Stimulated activated naive B cell treated with anti-CD40 and anti-IgM and Interleukin-4, amounts not matched to agents 10 μg/mL and 1 μg/mL and 100 μg/mL, for 72 hours (primary cell): ENCODE results near the gene HIGD1C.
"Not testable (repeated sequence)": the region's sequence is repeated elsewhere in the genome, so short reads cannot be mapped to it uniquely, and the experiment has no call there.

Experiments
- ATAC-seq, 2 donors: fragments of 150-1000 bp; cut with Tn5 transposase; replicated peaks; 2 replicates each; pipeline ENCODE4 v1.10.0; 2021; ENCODE audit warnings: moderate library complexity in 1 of 2
- DNase-seq: peaks from one replicate; pipeline ENCODE4 v3.0.0; 2021
- H3K27ac Mint-ChIP-seq: one replicate; pipeline ENCODE4 v1.8.0; 2022; ENCODE audit warnings: mild to moderate bottlenecking, mixed read lengths
- H3K27me3 Mint-ChIP-seq, 2 donors: one replicate each; pipeline ENCODE4 v1.8.0; 2022; ENCODE audit warnings: mixed read lengths in 2 of 2
- H3K36me3 Mint-ChIP-seq, 2 donors: one replicate each; pipeline ENCODE4 v1.8.0; 2022; ENCODE audit warnings: mixed read lengths in 2 of 2, mild to moderate bottlenecking in 1 of 2
- H3K4me1 Mint-ChIP-seq, 2 donors: one replicate each; pipeline ENCODE4 v1.8.0; 2022; ENCODE audit warnings: mixed read lengths in 2 of 2, mild to moderate bottlenecking in 1 of 2
- H3K4me3 Mint-ChIP-seq, 2 donors: one replicate each; pipeline ENCODE4 v1.8.0; 2022; ENCODE audit warnings: mild to moderate bottlenecking in 2 of 2, mixed read lengths in 2 of 2, moderate library complexity in 1 of 2
- H3K9me3 Mint-ChIP-seq, 2 donors: one replicate each; pipeline ENCODE4 v1.8.0; 2022; ENCODE audit warnings: mixed read lengths in 2 of 2, mild to moderate bottlenecking in 1 of 2

HIGD1C gene

DNA sequence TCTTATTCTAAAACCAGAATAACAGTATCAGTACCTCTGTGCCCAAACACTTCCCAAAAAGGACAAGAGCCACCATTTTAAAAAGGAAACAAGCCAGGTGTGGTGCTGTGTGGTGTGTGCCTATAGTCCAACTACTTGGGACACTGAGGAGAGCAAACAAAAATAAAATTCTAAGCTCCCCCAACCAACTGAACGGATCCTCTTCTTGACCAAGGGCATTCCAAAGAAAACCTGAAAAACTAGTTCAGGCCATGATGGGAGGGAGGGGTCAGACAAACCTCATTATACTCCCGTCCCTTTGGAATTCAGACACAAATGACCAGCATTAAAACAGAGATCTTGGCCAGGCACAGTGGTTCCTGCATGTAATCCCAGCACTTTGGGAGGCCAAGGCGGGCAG, 53.3 kb downstream of the HIGD1C start:
- Mint-ChIP-seq H3K36me3 (peaks cover 28 to 50% of the 10 kb centered on the region in 2 donors), H3K27me3 (no peaks in the 10 kb centered on the region), H3K4me3 (no peak overlapping the region), H3K4me1 (peaks cover 5 to 8% of the 10 kb centered on the region in 2 donors), H3K27ac (no peak overlapping the region), H3K9me3 (no peaks in the 10 kb centered on the region)
- DNase-seq (no peak), ATAC-seq (no peak)

DNA sequence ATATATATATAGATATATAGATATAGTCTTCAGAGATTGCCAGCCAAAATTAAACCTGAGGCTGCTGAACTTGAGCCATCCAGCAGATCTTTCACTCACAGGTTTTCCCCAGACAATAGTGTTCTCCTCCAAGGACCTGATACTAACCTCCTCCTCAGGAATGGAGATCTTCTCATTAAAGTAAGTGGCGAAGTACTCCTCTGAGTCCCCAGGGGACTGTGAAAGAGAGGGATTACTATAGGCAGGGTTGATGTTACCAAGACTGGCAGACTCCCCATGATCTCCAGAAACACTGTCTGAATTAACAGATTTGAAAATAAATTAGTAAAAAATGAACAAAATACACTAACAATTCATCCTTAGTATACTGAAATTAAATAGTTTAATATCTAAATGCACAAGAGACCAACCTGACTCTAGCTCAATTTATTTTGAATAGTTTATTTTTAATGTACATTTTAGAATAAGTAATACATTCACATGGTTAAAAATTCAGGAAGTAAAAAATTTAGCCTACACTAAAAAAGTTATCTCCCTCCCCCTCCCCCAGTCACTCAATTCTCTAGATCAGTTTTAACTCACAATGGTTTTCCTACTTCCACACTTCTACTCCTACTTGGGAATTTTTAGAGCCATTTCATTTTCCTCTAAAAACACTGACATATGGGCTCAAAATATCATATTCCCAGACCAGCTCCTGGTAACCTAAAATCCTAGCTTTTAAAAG, 56.1 kb downstream of the HIGD1C start:
- Mint-ChIP-seq H3K27ac (peak overlapping the region; percentile 37), H3K36me3 (peaks cover 20 to 42% of the 10 kb centered on the region in 2 donors)
- ATAC-seq, result no peak

DNA sequence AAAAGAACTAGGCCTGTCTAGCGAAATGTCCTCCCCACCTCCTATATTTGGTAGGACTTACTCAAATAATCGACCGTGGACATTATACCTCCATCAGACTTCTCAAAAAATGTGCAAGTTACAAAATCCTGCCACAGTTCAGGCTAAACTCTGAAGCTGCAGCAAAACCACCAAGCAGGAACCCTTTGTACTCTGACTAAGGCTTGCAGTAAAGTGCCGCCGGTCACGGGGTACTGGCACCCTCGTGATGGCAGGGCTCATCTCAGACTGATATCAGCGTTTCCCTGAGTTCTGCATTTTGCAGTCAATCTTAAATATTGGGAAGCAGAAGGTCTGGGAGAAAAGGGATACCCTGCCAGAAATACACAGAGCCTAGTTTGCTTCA, 56.7 kb downstream of the HIGD1C start:
- peaks cover 20 to 37% of the 10 kb centered on the region in 2 donors for H3K36me3 Mint-ChIP-seq

More for the DNA sequence above, 56.1 kb downstream of the HIGD1C start:
- no peaks in the 10 kb centered on the region for H3K9me3 Mint-ChIP-seq
- no peaks in the 10 kb centered on the region for H3K27me3 Mint-ChIP-seq
- peak overlapping the region; percentile 30 to 74 for H3K4me3 Mint-ChIP-seq
- DNase-seq, result no peak
- H3K4me1 Mint-ChIP-seq, result peaks cover 5 to 21% of the 10 kb centered on the region in 2 donors

DNA sequence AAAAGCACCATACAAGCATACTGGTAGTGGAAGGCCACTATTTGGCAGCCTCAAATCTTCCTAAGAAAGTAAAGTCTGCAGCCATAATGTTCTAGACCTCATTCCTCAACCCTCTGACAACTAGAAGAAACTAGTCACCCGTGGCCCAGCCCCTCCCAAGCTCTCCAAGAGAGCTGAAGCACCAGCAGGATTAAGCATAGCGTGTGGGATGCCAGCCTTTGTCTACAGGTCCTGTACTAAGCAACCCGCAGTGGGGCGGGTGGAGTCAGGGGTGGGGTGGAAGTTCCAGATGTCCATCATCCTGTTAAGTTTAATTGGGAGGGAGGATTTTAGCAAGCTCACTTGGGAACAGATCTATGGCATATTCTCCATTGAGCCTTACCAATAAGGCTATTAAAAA, 59.6 kb downstream of the HIGD1C start:
- Mint-ChIP-seq H3K27ac (no peak overlapping the region), H3K9me3 (no peaks in the 10 kb centered on the region), H3K4me3 (no peak overlapping the region), H3K4me1 (peaks cover 5 to 21% of the 10 kb centered on the region in 2 donors), H3K27me3 (no peaks in the 10 kb centered on the region), H3K36me3 (peaks cover 8 to 16% of the 10 kb centered on the region in 2 donors)
- ATAC-seq (no peak), DNase-seq (no peak)

More for the DNA sequence above, 56.7 kb downstream of the HIGD1C start:
- H3K27me3 Mint-ChIP-seq, result no peaks in the 10 kb centered on the region
- peak overlapping the region; percentile 37 for H3K27ac Mint-ChIP-seq
- DNase-seq (no peak), ATAC-seq (peak; percentile 95 to 98)
- peaks cover 5 to 21% of the 10 kb centered on the region in 2 donors for H3K4me1 Mint-ChIP-seq
- no peaks in the 10 kb centered on the region for H3K9me3 Mint-ChIP-seq
- peak overlapping the region; percentile 30 to 74 for H3K4me3 Mint-ChIP-seq

DNA sequence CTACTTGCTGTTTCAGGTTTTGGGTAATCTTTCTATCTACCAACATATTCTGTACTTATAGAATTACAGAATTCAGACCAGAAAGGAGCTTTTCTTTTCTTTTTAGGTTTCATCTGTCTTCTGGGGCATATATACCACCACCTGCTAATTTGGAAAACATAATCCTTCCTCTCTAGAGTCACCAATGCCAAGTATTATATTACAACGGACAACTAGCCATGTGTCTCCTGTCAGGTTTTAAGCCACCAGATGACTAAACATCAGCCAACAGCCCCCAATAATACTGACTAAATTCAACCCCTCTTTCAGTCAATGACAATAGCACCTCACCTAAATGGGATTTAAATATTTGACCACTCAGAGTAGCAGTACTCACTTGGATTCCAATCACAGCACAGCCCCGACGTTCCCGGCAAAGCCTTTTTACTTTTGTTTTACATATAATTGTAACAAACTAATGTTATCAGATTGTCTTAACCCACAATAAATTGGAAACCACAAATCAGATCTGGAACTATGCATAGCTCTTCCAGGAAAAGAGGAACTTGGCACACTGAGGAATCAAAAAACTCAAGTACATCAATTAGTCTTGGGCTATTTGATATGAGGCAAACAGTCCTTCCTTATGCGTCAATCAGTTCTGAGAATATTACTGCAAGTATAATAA, 60.4 kb downstream of the HIGD1C start:
- no peak for ATAC-seq
- Mint-ChIP-seq H3K4me3 (no peak overlapping the region), H3K36me3 (peaks cover 3 to 9% of the 10 kb centered on the region in 2 donors), H3K4me1 (peaks cover 6 to 27% of the 10 kb centered on the region in 2 donors), H3K9me3 (no peaks in the 10 kb centered on the region), H3K27me3 (no peaks in the 10 kb centered on the region), H3K27ac (no peak overlapping the region)
- no peak for DNase-seq

DNA sequence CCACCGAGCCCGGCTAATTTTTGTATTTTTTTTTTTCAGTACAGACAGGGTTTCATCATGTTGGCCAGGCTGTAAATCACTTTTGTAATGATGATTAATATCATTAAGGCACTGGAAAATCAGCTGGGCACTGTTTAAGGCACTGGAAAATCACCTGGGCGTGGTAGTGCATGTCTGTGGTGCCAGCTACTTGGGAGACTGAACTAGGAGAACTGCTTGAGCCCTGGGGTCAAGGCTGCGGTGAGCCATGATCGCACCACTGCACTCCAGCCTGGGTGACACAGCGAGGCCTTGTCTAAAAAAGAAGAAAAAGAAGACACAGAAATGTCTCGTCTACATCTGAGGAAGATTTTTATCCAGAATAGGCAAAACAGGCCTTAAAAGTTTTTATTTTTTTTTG, 61.1 kb downstream of the HIGD1C start:
- no peak overlapping the region for H3K4me3 Mint-ChIP-seq
- H3K27me3 Mint-ChIP-seq, result no peaks in the 10 kb centered on the region
- no peaks in the 10 kb centered on the region for H3K9me3 Mint-ChIP-seq
- ATAC-seq (no peak), DNase-seq (no peak)
- H3K27ac Mint-ChIP-seq, result no peak overlapping the region
- H3K4me1 Mint-ChIP-seq, result peaks cover 6 to 27% of the 10 kb centered on the region in 2 donors
- peaks cover 3 to 5% of the 10 kb centered on the region in 2 donors for H3K36me3 Mint-ChIP-seq

DNA sequence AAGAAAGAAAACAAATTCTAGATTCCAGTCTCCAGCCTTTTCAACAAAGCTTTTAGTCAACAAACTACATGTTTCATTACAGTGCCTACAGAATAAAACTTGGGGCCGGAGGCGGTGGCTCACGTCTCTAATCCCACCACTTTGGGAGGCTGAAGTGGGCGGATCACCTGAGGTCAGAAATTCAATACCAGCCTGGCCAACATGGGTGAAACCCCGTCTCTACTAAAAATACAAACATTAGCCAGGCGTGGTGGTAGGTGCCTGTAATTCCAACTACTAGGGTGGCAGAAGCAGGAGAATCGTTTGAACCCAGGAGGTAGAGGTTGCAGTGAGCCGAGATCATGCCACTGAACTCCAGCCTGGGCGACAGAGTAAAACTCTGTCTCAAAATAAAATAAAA, 62.1 kb downstream of the HIGD1C start:
- H3K27me3 Mint-ChIP-seq, DNase-seq, H3K27ac Mint-ChIP-seq, ATAC-seq, H3K4me3 Mint-ChIP-seq, H3K9me3 Mint-ChIP-seq, H3K36me3 Mint-ChIP-seq: not testable (repeated sequence)
- peaks cover 3 to 19% of the 10 kb centered on the region in 2 donors for H3K4me1 Mint-ChIP-seq

DNA sequence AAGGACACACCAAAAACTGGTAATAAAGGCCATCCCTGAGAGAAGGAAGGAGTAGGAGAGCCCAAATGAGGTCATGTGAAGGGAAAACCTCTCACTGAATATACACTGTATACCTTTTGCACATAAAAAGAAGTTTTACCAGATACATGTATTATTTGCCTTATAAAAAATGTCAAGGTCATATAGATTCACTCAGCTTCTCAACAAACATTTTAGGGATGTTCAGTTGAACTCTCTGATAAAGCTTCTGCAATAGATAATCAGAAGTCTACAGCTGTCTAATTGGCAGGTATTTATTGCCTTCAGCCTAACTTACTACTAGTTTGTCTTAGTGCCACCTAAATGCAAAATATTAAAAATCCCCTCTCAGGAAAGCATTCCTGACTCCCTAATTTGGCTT, 65.1 kb downstream of the HIGD1C start:
- ATAC-seq, result no peak
- Mint-ChIP-seq H3K4me1 (peaks cover 9 to 33% of the 10 kb centered on the region in 2 donors), H3K4me3 (no peak overlapping the region), H3K27ac (no peak overlapping the region), H3K36me3 (peaks cover 0 to 2% of the 10 kb centered on the region in 2 donors), H3K9me3 (no peaks in the 10 kb centered on the region), H3K27me3 (no peaks in the 10 kb centered on the region)
- DNase-seq, result no peak

DNA sequence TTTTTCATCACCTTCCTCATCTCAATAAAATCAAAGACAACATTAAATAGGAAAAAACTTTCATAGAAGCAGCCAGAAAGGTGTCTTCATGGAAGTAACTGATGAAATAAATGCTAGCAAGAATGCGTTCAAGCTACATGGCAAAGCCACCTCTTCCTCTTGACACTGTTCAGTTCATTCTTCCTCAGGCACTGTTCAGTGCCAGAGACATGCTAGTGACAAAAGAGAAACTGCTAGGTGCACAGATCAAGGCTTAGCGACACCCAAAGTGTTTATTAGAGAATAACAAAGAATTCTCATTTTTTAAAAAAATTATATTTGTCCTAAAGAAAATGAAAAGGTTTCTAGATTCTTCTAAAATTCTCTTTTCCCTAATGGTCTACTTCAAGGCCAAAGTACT, 66.6 kb downstream of the HIGD1C start:
- peaks cover 11 to 39% of the 10 kb centered on the region in 2 donors for H3K4me1 Mint-ChIP-seq
- no peaks in the 10 kb centered on the region for H3K9me3 Mint-ChIP-seq
- no peak overlapping the region for H3K4me3 Mint-ChIP-seq
- ATAC-seq (no peak), DNase-seq (no peak)
- H3K27me3 Mint-ChIP-seq, result no peaks in the 10 kb centered on the region
- H3K27ac Mint-ChIP-seq, result no peak overlapping the region
- H3K36me3 Mint-ChIP-seq, result peaks cover 0 to 2% of the 10 kb centered on the region in 2 donors

DNA sequence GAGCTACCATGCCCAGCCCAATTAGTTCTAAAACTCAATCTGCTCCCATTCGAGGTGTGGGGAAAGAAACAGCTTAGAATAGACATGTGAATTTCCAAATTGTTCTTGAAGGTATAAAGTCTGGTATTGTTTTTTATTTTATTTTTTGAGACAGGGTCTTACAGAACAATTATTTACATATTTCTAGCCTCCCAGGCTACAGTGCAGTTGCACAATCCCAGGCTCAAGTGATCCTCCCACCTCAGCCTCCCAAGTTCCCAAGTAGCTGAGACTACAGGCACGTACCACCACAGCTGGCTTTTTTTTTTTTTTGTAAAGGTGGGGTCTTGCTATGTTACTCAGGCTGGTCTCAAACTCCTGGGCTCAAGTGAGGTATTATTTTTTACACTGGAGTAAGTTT, 67.6 kb downstream of the HIGD1C start:
- H3K27me3 Mint-ChIP-seq, result no peaks in the 10 kb centered on the region
- peaks cover 21 to 48% of the 10 kb centered on the region in 2 donors for H3K4me1 Mint-ChIP-seq
- H3K27ac Mint-ChIP-seq, result no peak overlapping the region
- H3K36me3 Mint-ChIP-seq, result peaks cover 0 to 9% of the 10 kb centered on the region in 2 donors
- ATAC-seq, result no peak
- no peaks in the 10 kb centered on the region for H3K9me3 Mint-ChIP-seq
- DNase-seq, result no peak
- H3K4me3 Mint-ChIP-seq, result no peak overlapping the region
